GM19467 (cell line): ENCODE measurements around the gene NOB1.
"Not testable (repeated sequence)": the region's sequence is repeated elsewhere in the genome, so short reads cannot be mapped to it uniquely, and the experiment has no call there.

Experiments used
- ATAC-seq: cut with Tn5 transposase; IDR thresholded peaks from one replicate; pipeline ENCODE4 v1.9.1; 2021; ENCODE audit warnings: mild to moderate bottlenecking, moderate library complexity; ENCODE audit not compliant: unreplicated experiment

Gene NOB1

GRCh38 chr16:69754469-69755310 lies at the start of gene NOB1:
NOB1 (minus strand) TSS chr16:69754926; CDS start chr16:69754910, 16 bp downstream.
- ATAC-seq: peak; percentile 96

GRCh38 chr16:69804297-69804696 lies 49.6 kb upstream of the NOB1 start:
- ATAC-seq: no peak

DNA sequence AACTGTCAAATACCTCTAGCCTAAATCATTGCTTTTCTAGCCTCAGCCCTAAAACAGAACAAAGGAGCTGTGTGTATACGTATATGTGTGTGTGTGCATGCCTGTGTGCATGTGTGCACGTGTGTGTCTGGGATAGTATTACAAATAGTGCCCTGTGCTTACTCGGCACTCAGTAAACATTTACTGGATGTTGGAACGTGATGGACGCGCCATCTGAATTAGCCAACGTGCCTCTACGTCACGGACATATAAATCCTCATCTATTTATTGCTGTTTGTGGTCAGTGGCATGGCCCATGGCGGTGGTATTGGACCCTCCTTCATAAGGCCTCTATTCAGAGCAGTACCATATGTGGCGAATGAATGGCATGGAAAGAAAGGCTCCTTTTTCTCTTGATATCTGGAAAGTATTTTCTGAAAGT lies 44.9 kb upstream of the NOB1 start:
- ATAC-seq: no peak

DNA sequence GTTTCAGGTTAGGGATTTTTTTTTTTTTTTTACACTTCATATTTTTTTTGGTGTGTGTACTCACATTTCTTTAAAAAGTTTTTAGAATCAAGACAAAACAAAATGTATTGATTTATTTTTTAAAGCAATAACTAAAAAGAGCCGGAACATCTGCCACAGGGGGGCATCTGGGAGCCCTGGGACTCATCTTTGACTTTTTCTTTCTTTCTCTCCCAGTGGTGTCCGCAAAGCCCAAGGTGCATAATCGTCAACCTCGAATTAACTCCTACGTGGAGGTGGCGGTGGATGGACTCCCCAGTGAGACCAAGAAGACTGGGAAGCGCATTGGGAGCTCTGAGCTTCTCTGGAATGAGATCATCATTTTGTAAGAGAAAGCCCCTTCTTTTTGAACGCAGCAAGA lies 43.7 kb upstream of the NOB1 start:
- no peak for ATAC-seq

- ATAC-seq: no peak
These were observed 41.8 kb upstream of the NOB1 start for GRCh38 chr16:69796285-69797118.

DNA sequence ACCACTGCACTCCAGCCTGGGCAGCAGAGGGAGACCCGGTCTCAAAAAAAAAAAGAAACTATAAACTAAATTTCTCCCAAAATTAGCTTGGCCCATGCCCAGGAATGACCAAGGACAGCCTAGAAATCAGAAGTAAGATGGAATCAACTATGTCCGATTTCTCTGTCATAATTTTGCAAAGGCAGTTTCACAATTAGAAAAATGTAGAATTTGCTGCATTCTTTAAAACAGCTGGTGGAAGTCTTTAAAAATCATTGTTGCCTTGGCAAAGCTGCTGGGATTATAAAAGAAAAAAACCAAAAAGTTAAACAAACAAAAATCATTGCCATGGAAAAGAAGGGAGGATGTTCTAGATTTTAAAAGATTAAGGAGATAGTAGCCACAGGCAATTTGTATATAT lies 39.8 kb upstream of the NOB1 start:
- no peak for ATAC-seq

DNA sequence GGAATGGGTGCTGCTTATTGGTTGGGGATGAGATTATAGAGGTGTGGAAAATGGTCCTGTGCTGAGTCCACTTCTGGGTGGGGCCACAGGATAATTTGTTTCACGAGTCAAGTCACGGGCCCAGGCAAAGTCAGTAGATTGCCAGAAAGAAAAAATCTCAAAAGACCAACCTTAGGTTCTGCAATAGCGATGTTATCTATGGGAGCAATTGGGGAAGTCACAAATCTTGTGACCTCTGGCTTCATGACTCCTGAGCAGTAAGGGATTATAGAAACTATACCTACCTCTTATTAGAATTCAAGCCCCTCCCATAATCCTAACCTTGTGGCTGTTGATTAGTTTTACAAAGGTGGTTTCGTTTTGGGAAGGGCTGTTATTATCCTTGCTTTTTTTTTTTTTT lies 38.8 kb upstream of the NOB1 start:
- no peak for ATAC-seq

DNA sequence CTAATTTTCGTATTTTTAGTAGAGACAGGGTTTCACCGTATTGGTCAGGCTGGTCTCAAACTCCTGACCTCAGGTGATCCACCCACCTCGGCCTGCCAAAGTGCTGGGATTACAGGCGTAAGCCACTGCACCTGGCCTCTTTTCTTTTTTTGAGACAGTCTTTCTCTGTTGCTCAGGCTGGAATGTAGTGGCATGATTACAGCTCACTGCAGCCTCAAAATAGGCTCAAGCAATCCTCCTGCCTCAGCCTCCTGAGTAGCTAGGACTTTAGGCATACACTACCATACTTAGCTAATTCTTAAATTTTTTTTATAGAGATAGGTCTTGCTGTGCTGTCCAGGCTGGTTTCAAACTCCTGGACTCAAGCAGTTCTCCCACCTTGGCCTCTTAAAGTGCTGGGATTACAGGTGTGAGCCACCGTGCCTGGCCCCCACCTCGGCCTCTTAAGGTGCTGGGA lies 36.7 kb upstream of the NOB1 start:
- not testable (repeated sequence) for ATAC-seq

GRCh38 chr16:69787883-69788282 lies 33.2 kb upstream of the NOB1 start:
- no peak for ATAC-seq

DNA sequence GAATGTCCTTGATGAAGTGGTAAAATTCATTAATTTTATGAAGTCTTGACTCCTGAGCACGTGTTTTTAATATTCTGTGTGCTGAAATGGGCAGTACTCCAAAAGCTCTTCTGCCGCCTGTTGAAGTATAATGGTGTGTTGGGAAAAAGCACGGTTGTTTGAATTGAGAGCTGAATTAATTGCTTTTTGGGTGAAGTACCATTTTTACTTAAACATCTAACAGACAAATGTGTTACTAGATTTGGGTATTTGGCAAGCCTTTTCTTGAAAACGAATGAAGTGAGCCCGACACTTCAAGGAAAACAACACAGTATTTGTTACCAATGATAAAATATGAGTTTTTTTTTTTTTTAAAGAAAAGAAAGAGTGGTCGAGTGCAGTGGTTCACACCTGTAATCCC lies 29.9 kb upstream of the NOB1 start:
- ATAC-seq: no peak

DNA sequence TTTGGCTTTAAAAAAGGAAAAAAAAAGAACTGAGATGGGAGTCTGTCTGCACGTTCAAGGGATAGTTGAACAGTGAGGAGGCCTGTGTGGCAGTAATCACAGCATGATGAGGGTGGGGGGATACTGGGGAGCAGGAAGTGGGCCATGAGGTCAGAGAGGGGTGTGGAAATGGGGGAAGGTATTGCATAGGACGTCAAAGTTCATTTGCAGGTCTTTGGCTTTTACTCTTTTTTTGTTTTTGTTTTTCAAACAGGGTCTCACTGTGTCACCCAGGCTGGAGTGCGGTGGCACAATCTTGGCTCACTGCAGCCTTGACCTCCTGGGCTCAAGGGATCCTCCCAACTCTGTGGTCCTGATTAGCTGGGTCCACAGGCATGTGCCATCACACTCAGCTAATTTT lies 26.4 kb upstream of the NOB1 start:
- no peak for ATAC-seq

DNA sequence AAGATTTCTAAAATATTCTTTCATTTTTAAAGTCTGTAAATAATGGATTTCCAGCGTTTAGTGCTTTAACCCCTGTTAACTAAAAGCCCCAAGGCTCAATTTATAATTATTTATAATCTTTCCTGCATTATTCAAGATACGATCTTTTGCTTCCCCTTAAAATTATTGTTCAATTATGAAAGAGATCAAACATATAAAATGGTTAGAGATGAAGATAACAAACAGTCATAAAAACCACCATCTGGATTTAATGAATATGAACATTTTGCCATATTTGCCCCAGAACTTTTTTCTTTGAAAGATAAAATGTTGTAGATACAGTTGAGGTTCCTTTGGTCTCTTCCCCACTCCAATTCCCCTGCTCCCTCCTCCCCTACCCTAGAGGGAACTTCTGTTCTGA lies 25.0 kb upstream of the NOB1 start:
- no peak for ATAC-seq

DNA sequence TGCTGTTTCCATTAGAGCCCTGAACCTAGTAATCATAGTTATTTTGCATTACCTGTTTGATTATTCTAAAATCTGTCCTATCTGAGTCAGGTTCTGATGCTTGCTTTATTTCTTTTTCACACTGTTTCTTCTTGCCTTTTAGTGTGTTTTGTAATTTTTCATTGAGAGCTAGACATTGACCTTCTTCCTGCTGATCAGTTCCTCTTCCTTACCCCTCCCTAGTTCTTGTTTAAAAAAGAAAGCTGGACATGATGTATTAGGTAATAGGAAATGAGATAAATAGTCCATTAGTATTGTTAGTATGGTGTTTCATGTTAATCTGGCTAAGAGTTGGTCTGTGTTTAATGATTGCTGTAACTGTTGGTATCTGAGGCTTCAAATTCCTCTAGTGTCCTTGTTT lies 20.8 kb upstream of the NOB1 start:
- no peak for ATAC-seq

GRCh38 chr16:69773260-69773947 lies 18.7 kb upstream of the NOB1 start:
- ATAC-seq: peak; percentile 45

GRCh38 chr16:69771651-69771967 lies 16.9 kb upstream of the NOB1 start:
- no peak for ATAC-seq

GRCh38 chr16:69769404-69769803 lies 14.7 kb upstream of the NOB1 start:
- ATAC-seq: no peak

DNA sequence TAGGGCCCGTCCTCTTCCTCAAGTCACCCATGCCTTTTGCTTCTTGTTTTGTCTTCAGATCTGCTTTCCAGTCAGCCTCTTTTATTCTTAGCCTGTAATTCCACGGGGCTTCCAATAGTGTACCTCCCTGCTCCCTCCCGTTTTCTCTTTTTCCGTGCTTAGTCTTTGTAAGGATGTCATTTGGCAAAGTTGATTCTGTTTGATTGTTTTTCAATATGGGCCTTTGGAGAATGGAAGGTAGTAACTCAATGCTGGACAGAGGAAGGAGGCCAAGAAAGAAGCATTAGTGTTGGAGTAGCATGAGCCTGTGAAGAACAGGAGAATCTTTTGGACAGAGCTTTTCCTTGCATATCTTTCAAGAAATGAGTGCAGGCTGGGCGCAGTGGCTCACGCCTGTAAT lies 13.9 kb upstream of the NOB1 start:
- ATAC-seq: no peak

DNA sequence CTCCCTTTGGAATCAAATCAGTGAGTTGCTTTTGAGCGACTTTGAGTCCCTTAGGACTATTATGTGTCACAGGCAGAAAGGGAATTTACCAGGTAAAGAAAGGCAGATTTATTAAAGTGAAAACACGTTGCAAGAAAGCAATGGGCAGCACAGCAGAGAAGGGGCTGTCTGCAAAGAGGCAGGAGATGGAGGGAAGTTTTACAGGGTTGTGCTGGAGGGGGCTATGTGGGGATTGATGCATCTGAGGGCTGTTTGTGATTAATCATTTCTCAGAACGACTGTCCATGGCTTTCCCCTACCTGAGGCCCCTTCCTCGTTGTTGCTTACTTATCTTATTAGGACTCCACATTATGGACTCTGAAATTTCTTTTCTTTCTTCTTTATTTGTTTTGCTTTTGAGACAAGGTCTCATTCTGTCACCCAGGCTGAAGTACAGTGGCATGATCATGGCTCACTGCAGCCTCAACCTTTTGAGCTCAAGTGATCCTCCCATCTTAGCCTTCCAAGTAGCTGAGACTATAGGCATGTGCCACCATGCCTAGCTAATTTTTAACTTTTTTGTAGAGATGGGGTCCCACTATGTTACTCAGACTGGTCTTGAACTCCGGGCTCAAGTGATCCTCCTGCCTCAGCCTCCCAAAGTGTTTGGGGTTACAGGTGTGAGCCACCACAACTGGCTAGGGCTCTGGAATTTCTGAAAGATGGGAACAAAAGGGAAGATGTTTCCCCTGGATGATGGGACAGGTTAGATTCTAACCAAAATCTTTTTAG lies 12.9 kb upstream of the NOB1 start:
- ATAC-seq: no peak

DNA sequence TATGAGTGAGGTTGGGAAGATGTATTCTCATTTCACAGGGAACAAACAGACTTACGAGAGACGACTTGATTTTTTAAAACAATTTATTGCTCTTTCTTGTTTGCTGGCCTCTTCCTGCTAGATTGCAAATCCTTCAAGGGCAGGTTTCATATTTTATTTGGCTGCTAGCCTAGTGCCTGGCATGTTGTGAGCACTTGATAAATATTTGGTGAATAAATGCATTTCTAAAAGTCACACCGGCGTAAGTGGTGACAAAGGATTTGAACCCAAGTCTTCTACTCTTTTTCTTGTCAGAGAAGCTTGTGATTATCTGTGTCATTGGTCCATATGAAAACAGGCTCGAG lies 8.8 kb upstream of the NOB1 start:
- no peak for ATAC-seq

- ATAC-seq: no peak
These were observed 8.3 kb upstream of the NOB1 start for GRCh38 chr16:69762814-69763598.
